Activated T-helper 9 cell treated with anti-CD3 and anti-CD28 coated beads, Interleukin-2, amount 50 U/mL, for 16 hours (primary cell): ENCODE data around the gene SECTM1.
"Not testable (repeated sequence)": the region's sequence is repeated elsewhere in the genome, so short reads cannot be mapped to it uniquely, and the experiment has no call there.

Experiments
- DNase-seq: peaks from one replicate; pipeline ENCODE4 v3.0.0-alpha.2; 2020; ENCODE audit warnings: low read depth

Gene SECTM1

GRCh38 chr17:82369211-82369610 is 35.6 kb upstream of the SECTM1 start:
- DNase-seq = no peak

GRCh38 chr17:82367724-82368524 is 34.4 kb upstream of the SECTM1 start:
- DNase-seq = no peak

GRCh38 chr17:82366749-82367148 is 33.2 kb upstream of the SECTM1 start:
- no peak for DNase-seq

- DNase-seq = no peak
These were observed 32.2 kb upstream of the SECTM1 start for GRCh38 chr17:82365606-82366295.

- no peak for DNase-seq
These were observed 28.5 kb upstream of the SECTM1 start for GRCh38 chr17:82361885-82362633.

- DNase-seq = not testable (repeated sequence)
These were observed 26.0 kb upstream of the SECTM1 start for GRCh38 chr17:82359451-82360074.

GRCh38 chr17:82358465-82359350 is 25.1 kb upstream of the SECTM1 start, which contains the start of gene TEX19:
TEX19 (plus strand) TSS chr17:82359247; CDS start chr17:82362151, 2,904 bp downstream.
- DNase-seq = no peak

- DNase-seq = no peak
These were observed 23.8 kb upstream of the SECTM1 start for GRCh38 chr17:82357394-82357793.

GRCh38 chr17:82356845-82357355 is 23.3 kb upstream of the SECTM1 start:
- no peak for DNase-seq

- no peak for DNase-seq
These were observed 22.3 kb upstream of the SECTM1 start for GRCh38 chr17:82355770-82356427.

GRCh38 chr17:82354804-82355308 is 21.3 kb upstream of the SECTM1 start:
- DNase-seq = no peak

GRCh38 chr17:82353484-82353883 is 19.9 kb upstream of the SECTM1 start:
- DNase-seq = no peak

GRCh38 chr17:82351713-82352488 is 18.3 kb upstream of the SECTM1 start:
- peak; percentile 73 for DNase-seq

GRCh38 chr17:82351254-82351712 is 17.7 kb upstream of the SECTM1 start:
- DNase-seq = no peak

- no peak for DNase-seq
These were observed 16.8 kb upstream of the SECTM1 start for GRCh38 chr17:82350182-82351030.

GRCh38 chr17:82349287-82349701 is 15.7 kb upstream of the SECTM1 start:
- DNase-seq = no peak

- DNase-seq = no peak
These were observed 15.3 kb upstream of the SECTM1 start for GRCh38 chr17:82348866-82349265.

GRCh38 chr17:82348434-82348833 is 14.9 kb upstream of the SECTM1 start:
- no peak for DNase-seq
